Lower leg skin (tissue), 3 donors: Measurements from ENCODE around the gene CSMD2.

ENCODE experiments used
- CTCF ChIP-seq, 3 donors: fragments of 450-650 bp; IDR thresholded peaks; one replicate each; pipeline ENCODE4 v1.5.1; 2016; ENCODE audit warnings: antibody characterized with exemption in 3 of 3, mild to moderate bottlenecking in 3 of 3, moderate library complexity in 2 of 3
- POLR2A ChIP-seq, 2 donors: fragments of 450-650 bp; IDR thresholded peaks; one replicate each; pipeline ENCODE4 v1.6.1; 2016 to 2017; ENCODE audit warnings: antibody characterized with exemption in 2 of 2, mild to moderate bottlenecking in 1 of 2, moderate library complexity in 1 of 2

- no peak for TF ChIP-seq CTCF (IDR thresholded peaks at IDR 0.05)
- TF ChIP-seq POLR2A (IDR thresholded peaks at IDR 0.05): no peak
Observed at GRCh38 chr1:33608825-33609400, 556.1 kb downstream of the CSMD2 start.
